ENCODE measurements around the gene LARGE1.
"Not testable (repeated sequence)": the region's sequence is repeated elsewhere in the genome, so short reads cannot be mapped to it uniquely, and the experiment has no call there.

DNA sequence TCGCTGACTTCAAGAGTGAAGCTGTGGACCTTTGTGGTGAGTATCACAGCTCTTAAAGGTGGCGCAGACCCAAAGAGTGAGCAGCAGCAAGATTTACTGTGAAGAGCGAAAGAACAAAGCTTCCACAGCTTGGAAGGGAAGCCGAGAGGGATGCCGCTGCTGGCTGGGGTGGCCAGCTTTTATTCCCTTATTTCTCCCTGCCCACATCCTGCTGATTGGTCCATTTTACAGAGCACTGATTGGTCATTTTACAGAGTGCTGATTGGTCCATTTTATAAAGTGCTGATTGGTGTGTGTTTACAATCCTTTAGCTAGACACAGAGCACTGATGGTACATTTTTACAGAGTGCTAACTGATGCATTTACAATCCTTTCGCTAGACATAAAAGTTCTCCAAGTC lies 353.8 kb downstream of the LARGE1 start:
- TF ChIP-seq, protein P1, sequence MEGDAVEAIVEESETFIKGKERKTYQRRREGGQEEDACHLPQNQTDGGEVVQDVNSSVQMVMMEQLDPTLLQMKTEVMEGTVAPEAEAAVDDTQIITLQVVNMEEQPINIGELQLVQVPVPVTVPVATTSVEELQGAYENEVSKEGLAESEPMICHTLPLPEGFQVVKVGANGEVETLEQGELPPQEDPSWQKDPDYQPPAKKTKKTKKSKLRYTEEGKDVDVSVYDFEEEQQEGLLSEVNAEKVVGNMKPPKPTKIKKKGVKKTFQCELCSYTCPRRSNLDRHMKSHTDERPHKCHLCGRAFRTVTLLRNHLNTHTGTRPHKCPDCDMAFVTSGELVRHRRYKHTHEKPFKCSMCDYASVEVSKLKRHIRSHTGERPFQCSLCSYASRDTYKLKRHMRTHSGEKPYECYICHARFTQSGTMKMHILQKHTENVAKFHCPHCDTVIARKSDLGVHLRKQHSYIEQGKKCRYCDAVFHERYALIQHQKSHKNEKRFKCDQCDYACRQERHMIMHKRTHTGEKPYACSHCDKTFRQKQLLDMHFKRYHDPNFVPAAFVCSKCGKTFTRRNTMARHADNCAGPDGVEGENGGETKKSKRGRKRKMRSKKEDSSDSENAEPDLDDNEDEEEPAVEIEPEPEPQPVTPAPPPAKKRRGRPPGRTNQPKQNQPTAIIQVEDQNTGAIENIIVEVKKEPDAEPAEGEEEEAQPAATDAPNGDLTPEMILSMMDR (conservative IDR thresholded peaks at IDR 0.05; ENCODE audit: low read depth, low read length) = not testable (repeated sequence)
- TF ChIP-seq EZH2 (IDR thresholded peaks at IDR 0.05; ENCODE audit: low read length, unreplicated experiment); EZH2phosphoT487 (IDR thresholded peaks at IDR 0.05; ENCODE audit: borderline replicate concordance, low read length): not testable (repeated sequence)
